GM18873 (cell line): ENCODE results near the gene TP53I11.

Source experiments
- ATAC-seq: cut with Tn5 transposase; IDR thresholded peaks from one replicate; pipeline ENCODE4 v1.9.1; 2021; ENCODE audit warnings: mild to moderate bottlenecking, moderate library complexity, moderate number of reproducible peaks; ENCODE audit not compliant: unreplicated experiment, low FRiP score

Gene TP53I11

DNA sequence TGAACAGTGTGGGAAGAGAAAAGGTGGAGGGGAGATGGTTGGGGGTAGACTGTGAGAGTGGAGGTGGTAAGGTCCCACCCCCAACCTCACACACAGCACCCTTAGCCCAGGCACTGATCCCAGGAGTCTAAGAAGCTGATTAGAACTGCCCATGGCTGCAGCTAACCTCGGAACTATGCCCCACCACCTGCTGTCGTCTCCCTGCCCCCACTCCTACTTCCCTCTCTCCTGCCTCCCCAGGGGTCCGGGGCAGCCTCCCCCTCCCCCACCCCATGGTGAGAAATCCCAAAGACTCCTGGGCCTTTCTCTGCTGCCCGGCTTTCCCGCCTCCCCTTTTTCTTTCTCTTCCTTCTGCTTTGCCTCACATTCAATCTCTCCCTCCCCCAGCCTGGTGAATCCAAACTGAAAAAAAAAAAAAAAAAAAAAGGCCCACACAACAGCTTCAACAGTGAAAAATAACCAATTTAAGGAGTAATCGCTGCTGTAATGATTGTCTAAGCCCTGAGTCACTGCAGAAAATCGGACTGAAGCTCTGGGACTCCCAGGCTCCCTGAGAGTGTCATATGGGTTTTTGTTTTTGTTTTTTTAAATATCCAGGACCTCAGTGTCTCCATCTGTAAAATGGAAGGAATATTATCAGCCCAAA is 9.6 kb upstream of the TP53I11 start:
- no peak for ATAC-seq

DNA sequence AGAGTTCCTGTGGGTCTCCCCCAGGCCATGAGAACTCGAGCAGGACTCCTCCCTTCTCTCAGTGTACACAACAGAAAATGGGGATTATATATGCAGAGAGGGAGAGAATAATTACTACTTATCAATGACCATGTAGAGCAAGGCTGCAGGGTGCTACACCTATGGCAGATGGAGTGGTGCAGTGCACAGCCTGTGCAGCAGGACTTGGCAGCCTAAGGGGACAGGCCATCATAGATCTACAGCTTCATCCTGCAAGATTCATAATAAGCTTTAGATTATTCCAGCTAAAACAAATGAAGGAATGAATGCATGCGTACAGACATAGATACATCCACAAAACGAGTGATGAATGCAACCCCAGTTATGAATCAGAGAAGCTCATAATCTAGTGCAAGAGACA is 8.4 kb upstream of the TP53I11 start:
- no peak for ATAC-seq

DNA sequence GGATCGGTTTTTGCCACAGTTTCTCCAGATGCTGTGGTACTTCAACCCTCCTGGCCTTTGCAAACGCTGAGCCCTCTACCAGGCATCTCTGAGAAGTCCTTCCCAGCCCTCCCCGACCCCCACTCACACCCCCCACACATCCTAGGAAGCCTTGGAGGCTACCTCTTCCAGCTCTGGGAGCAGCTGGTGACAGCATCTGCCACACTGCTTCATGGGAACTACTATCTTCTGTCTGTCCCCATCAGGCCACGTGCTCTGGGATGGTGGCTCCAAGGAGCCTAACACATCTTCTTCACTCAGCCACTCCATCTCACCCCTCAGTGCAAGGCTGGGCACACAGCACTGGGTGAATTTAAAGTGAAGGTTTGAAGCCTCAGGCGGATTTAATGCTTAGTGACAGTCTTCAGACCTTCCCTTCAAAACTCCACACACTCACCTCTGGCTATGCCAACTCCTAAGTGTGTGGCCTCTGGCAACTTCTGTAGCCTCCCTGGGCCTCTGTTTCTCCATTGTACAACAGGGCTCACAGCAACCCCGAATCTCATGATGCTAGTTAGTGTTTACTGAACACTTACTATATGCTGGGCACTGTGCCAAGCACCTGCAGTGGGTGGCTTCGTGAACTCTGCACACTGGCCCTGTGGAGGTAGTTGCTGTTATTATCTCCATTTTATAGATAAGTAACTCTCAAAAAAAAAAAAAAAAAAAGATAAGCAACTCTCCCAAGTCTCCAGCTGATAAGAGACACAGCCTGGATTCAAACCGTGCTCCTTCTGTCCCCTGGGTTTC is 7.3 kb upstream of the TP53I11 start:
- ATAC-seq = no peak

DNA sequence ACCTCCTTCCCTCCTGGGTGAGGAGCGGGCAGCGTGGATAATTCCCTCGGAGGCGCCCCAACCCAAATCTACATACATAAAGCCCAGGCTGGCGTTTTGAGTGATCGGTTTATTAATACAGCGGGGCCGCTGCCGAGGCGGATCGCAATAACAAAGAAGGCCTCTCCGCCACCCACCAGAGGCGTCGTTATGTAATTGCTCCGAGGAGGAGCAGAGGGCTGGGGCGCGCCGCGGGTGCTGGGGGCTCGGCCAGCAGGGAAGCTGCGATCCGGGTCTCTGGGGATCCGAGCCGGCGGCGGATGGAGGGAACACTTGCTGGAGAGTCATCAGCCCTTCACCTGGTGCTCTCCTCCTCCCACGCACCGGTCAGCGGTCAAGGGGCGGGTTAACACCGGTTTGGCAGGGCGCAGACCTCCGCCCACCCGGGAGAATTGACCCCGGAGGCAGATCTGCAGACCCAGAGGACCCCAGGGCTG is 6.4 kb upstream of the TP53I11 start:
- no peak for ATAC-seq

DNA sequence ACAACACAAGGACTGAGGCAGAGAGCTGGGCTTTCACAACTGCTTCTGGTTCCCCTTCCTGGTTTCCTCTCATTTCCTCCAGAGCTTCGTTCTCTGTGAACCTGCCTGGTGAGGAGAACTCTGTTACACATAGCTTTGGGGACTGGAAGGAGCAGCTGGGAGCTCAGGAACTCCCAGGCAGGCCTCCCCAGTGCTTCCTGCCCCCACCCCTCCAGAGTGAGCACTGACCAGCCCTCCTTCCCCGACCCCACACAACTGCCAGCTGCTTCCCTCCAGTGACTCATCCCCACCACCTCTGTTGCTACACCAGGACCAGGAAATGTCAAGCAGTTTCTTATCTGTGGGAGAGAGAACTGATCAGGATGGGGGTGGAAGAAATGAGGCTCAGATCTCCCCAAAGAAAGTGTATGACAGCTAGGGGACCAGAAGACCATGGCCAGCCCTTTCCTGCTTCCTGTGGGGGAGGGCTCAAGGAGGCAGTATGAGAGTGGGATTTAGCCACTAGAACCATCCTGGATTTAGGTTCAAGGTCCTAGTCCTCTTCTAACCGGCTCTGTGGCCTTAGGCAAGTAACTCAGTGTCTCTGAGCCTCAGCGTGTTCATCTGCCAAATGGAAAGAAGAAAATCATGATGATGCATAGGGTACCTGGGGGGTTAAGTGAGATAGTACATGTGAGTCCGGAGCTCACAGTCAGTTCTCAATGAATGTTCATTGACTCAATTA is 4.5 kb upstream of the TP53I11 start:
- no peak for ATAC-seq

DNA sequence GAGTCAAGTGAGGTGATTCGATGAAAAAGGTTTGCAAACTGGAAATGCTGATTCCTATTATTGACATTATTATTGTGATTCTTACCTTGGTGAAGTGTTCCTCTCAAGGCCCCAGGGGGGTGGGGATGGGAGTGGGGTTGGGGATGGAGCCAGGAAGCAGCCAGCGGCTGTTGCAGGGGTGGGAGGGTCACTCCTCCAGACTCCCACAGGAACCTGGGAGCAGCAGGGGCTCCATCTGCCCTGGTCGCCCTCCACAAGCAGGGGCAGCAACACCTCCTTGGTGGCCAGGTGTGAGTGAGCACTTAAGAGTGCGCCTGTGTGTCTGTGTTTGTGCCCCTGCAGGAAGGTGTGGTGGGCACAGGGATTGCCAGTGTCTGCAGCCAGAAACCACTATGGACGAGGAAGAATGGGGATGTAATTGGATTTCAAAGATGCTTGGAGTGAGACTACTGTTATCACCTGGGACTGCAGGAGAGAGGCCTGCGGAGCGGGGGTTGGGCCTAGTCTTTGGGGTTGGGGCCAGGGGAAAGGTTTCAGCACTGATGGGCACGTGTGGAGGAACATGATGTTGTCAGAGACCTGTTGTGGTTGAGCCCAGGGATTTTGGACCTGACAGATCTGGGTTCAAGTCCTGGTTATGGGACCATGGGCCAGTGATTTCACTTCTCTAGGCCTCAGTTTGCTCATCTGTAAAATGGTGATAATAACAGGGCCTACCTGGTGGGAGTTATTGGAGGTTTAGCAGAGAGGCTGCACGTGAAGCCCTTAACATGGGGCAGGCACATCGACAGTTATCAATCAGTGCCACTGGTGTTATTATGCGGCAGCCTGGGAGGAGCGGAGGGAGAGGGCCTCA is 3.6 kb upstream of the TP53I11 start:
- ATAC-seq = no peak

DNA sequence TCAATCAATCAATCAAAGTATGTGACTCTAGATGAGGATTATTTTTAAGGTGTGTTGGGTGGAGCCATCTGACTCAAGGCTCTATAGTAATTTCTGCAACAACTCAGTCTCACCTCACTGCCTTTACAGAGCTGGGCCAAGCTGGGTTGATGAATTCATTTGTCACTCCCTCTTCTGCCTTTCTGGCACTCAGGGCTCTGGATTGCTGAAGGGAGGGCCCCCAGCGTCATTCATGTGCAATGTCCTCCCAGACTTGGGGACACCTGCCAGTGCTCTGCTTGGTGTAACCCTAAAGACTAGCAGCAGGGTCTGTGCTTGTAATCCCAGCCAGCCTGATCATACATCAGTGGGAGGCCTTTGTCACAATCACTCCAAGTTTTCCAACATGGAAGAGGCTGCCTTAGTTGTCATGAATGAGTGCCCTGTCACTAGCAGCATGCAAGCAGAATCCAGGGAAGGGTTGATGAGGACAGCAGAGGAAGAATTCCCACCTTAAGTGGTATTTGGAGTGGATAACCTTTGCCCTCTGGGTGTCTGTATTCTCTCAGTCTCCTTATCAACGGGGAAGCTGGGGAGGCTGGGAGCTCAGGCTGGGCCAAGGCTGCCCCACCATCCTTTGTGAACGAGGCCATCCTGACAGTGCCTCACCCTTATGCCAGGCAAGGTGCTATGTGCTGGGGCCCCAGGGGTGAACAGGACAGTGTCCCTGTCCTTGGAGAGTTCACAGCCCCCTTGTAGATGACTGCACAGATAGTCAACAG is 2.0 kb upstream of the TP53I11 start:
- no peak for ATAC-seq

DNA sequence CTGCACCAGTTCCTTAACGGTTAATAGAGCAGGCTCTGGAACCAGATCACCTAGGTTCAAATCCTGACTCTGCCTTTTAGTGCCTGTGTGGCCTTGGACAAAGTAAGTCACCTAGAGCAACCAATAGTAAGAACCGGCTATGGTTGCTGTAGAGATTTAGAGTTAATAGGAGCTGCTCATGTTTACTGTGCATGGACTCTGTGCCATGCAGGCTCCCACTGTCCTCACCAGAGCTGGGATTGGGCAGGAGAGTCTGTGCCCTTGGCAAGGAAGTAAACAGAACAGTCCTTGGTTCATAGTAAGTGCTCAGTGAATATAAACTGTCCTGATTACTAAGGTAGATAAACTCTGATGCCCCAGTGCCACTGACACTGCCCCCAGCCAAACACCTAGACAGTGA is 1.4 kb upstream of the TP53I11 start:
- no peak for ATAC-seq

DNA sequence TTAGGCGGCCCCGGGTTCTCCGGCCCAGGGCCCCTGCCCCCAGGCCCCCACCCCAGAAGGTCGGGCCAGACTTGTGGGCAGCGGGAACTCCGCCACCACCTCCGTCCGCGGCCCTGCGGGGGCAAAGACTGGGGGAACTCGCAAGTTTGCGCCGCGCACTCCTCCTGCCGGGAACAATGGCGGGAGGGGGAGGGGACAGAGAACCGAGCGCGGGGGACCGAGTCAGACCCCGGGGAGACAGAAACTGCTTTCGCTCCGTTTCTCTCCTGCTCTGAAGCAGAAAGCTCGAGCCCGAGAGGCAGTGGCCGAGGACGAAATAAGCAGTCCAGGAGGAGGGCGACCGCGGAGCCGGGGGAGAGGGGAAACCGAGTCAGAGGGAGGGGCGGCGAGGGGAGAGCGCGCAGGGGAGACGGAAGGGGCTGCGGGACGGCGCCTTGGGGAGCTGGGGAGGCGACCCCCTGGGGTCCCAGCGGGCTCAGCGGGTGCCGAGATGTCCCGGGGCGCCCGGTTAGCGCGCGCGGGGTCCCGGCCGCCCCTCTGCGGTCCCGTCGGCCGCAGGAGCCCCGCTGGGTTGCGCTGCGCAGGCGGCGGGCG is 555 bp downstream of the TP53I11 start:
- ATAC-seq = no peak

DNA sequence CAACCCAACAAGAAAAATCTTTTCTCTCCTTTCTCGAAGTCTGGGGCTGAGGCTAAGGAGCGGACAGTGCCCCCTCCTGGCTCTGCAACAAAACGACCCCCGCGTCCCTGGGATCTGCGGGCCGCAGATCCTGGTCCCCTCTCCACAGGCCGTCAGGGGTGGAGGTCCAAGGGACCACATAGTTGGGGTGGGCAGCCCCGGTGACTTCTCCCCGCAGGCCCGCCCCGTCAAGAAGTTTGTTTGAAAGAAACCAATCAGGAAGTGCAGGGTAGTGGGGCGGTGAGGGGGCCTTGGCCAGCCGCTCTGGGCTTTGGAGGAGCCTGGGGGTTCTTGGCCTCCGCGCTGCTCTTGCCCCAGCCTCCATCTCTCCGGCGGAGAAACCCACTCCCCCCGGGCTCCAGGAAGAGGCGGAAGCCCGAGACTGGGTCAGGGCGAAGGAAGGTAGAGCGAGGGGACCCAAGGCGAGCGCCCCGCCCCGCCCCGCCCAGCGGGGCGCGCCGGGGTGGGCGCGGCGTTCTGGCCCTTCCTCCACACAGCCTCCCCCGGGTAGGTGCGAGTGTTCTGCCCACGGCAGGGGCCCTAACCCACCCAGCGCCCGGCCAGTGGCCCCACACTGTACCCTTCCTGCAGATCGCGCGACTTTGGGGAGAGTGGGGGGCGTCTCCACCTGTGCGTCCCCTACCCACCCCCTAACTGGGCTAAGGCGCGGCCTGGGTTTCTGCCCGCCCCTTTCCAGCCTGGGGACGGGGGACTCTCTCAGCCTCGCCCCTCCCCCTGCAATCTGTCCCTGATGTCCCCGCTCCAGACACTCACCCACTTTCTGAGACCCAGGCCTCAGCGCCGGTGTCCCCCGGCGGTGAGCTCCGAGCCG is 1.3 kb downstream of the TP53I11 start:
- no peak for ATAC-seq

DNA sequence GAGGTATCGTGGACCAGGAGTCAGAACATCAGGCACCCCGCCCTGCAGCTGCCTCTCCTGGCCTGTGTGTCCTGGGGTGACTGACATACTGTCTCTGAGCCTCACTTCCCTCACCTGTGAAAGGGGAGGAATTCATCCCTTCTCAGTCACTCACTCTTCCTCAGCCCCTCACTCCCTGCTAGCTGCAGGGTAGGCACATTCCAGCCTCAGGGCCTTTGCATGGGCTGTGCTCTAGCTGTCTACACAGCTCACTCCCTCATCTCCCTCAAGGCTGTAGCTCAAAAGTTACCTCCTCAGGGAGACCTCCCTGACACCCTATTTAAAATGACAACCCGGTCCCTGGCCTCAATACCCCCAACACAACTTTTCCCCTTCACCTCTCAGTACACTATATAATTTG is 2.5 kb downstream of the TP53I11 start:
- ATAC-seq = no peak

DNA sequence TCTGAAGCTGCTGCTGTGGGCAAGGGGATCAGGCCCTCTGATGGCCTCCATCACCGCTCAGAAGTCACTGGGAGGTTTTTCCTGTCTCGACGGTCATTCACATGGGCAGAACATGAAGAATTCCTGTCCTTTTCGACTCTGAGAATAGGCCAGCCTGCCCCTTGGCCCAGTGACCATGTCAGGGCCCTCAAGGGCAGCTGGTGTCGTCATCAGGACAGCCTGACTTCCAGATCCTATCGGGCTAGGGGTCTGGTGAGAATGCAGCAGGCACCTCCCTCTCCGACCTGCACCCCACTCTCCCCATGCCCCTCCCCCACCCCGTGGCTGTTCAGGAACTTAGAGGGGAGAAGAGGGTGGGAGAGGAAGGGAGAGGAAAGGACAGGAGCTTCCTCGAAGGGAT is 3.6 kb downstream of the TP53I11 start:
- no peak for ATAC-seq

DNA sequence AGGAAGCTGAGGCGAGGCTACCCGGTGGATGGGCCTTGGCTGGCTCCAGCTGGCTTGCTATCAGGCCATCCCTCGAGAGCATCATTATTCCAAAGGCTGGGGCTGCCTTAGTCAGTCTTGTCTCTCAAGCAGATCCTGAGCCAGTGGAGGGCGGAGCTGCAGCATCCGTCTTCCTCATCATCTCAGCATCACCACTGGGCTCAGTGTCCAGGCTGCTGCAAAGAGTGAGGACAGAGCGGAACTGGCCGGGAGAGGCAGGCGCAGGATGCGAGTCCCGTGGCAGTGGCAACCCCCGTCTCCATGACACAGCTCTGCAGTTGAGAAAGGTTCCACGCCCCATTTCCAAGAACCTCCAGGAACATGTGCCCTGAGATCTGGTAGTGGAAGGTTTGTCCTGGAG is 4.4 kb downstream of the TP53I11 start:
- ATAC-seq = no peak

DNA sequence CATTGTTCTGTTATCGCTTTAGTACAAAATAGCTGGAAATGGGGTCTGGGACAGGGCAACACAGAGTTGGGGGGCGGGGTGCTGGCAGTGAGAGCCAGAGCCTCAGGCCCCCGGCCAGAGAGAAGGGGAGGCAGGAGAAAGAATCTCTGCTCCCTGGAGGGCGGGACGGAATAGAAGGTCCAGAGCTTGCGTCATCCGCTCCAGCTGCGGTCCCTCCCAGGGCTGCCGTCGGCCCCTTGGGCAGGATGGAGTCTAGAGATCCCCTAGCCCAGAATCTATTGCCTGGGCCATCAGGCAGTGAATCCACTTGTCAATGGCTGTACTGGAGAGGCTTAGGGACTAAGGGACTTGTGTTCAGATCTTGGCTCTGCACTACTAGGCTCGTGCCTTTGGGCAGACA is 5.0 kb downstream of the TP53I11 start:
- ATAC-seq = no peak

DNA sequence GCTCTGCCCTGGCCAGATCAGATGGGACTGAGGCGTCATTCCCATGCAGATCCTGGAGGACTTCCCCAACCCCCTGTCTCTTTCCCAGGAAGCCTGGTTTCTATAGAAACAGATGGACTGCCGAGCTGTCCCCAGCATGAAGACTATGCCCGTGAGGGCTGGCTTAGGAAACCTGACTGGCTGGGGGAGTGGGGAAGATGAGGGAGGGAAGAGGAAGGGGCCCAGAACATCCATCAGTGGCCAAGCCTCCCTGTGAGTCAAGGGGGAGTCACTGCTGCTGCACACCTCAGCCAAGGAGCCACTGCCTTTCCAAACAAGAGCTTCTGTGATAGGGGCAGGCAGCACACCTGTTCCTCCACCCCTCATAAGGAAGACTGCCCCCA is 5.8 kb downstream of the TP53I11 start:
- ATAC-seq = no peak

DNA sequence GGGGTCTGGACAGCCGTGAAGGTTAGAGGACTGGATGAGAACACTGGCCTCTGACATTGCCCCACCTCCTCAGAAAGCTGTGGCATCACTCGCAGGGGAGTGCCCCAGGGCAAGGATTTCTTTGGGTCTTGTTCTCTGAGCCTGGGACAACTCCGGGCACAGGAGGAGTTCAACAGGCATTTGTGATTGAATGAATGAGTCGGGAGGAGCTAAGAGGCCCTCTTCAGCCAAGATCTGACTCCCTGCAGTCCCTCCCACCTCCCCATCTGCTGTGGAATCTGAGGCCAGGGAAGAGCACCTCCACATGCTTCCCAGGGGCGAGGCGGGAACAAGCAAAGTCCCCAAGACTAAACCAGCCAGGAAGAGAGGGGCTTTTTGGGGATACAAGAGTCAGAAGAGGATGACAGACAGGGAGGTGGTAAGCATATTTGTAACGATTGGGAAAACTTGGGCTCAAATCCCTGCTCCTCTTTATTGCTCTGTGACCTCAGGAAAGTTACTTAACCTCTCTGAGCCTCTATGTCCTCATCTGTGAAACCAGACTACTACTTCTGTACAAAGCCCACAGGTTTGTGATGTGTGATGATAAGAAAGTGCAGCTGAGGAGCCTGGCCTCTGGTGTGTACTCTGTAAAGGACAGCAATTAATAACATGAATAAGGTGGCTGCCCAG is 6.4 kb downstream of the TP53I11 start:
- no peak for ATAC-seq

DNA sequence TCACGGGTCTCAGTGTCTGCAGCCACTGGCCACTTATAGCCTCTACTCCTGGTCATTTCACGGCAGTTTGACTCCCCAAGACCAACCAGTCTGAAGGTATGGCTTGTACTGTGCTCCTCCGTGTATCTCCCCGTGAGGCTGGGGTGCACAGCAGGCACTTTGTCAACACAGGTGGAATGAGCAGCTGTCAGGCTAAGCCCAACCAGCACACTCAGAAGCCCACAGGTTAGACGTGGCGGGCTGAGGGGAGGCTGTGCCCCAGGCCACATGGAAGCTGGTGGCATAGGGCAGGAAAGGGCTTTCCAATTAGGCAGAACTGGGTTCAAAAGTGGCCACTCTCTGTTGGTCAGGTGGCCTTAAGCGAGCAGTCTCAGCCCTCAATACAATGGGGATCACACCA is 7.0 kb downstream of the TP53I11 start:
- ATAC-seq = no peak

DNA sequence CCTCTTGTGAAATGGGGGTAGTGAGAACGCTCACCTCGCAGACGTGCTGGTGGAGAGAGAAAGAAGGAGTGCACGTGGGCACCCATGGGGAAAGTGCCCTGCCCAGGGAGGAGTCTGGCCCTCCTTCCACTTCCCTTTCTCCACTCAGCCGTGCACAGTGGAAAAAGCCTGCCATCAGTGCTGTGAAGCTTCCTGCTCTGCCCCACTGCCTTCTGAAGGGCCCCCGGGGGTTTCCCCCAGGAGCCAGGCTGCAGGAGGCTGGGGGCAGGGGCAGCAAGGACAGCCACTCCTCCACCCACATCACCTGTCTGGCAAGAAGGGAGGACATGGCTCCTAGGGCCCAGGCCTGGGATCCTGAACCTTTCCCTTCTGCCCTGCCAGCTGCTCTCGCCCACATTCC is 7.6 kb downstream of the TP53I11 start:
- ATAC-seq = no peak
